ENCODE measurements around the gene FRAS1.

- no peak for TF ChIP-seq CTCF (IDR thresholded peaks at IDR 0.05; ENCODE audit: borderline replicate concordance, extremely low read depth, low read length, poor library complexity, severe bottlenecking)
- TF ChIP-seq EZH2 (IDR thresholded peaks at IDR 0.05; ENCODE audit: borderline replicate concordance, low read depth, low read length, severe bottlenecking): no peak
These were observed 423.2 kb downstream of the FRAS1 start for GRCh38 chr4:78480286-78480685.

All from DND-41 (cell line).